Measurements from ENCODE around the gene CDKL4. TPM values are rescaled to one million over a fixed set of nuclear protein-coding genes. Genes with fewer than 3 reads are reported as not detected.

Gene CDKL4
- total RNA-seq, 1 experiment from 2014 or later: 1.1 TPM

DNA sequence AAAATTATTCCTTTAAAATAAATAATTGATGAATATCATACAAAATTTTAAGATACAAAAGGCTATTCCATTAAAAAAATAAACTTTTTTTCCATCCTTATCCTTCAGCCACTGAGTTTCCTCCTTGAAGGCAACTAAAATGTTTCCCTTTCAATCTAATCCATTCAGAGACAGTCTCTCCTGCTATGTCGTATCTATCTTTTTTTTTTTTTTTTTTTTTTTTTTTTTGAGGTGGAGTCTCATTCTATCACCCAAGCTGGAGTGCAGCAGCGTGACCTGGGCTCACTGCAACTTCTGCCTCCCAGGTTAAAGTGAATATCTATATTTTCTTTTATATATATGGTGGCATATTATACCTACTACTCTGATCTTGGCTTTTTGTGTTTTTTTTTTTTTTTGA, 91.3 kb downstream of the CDKL4 start:
- Histone ChIP-seq H3K27me3 (replicated peaks; ENCODE audit: insufficient read depth, low read depth, low read length, poor library complexity) (no peaks in the 10 kb centered on the region), H3K4me1 (ENCODE audit: insufficient read depth, low read length, poor library complexity, severe bottlenecking) (no peaks in the 10 kb centered on the region), H3K9me3 (ENCODE audit: low read depth, low read length, poor library complexity, severe bottlenecking) (no peaks in the 10 kb centered on the region), H3K4me3 (ENCODE audit: low read depth, low read length, poor library complexity, severe bottlenecking) (no peak overlapping the region), H3K27ac (ENCODE audit: low read depth, low read length, poor library complexity, severe bottlenecking) (no peak overlapping the region), H3K36me3 (ENCODE audit: insufficient read depth, low read length, poor library complexity, severe bottlenecking) (no peaks in the 10 kb centered on the region)
- intact Hi-C loops (cut with micrococcal nuclease; ENCODE audit: unreplicated experiment): no loop called here
- no peak for DNase-seq (ENCODE audit: low spot score)
- BruUV-seq (replicated peaks): no TSS peak
- ChIA-PET POLR2A (ENCODE audit: low non-redundant PET) (no interaction called here), CTCF (no interaction called here)
- no peak for TF ChIP-seq EZH2 (IDR thresholded peaks at IDR 0.05; ENCODE audit: borderline replicate concordance, low read depth, low read length, poor library complexity, severe bottlenecking)
- TF ChIP-seq, protein P1, sequence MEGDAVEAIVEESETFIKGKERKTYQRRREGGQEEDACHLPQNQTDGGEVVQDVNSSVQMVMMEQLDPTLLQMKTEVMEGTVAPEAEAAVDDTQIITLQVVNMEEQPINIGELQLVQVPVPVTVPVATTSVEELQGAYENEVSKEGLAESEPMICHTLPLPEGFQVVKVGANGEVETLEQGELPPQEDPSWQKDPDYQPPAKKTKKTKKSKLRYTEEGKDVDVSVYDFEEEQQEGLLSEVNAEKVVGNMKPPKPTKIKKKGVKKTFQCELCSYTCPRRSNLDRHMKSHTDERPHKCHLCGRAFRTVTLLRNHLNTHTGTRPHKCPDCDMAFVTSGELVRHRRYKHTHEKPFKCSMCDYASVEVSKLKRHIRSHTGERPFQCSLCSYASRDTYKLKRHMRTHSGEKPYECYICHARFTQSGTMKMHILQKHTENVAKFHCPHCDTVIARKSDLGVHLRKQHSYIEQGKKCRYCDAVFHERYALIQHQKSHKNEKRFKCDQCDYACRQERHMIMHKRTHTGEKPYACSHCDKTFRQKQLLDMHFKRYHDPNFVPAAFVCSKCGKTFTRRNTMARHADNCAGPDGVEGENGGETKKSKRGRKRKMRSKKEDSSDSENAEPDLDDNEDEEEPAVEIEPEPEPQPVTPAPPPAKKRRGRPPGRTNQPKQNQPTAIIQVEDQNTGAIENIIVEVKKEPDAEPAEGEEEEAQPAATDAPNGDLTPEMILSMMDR (conservative IDR thresholded peaks at IDR 0.05; ENCODE audit: low read depth, low read length): no peak

DNA sequence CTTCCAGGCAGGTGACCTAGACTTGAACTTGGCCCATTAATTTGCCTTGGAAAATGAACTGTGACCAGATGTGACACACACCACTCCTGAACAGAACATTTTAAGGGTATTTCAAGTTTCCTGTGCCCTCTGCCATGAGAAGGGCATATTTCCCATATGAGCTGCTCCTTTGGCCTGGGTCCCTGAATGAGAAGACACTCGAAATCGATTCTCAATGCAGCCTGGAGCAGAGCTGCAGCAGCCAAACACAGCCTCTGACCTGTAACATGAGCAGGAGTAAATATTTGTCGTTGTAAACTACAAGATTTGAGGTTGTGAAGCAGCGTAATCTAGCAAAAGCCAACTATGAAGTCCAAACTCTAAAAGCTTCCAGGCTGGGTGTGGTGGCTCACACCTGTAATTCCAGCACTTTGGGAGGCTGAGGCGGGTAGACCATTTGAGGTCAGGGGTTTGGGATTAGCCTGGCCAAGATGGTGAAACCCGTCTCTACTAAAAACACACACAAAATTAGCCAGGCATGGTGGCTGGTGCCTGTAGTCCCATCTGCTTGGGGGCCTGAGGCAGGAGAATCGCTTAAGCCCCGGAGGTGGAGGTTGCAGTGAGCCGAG, 92.8 kb downstream of the CDKL4 start:
- TF ChIP-seq EZH2 (IDR thresholded peaks at IDR 0.05; ENCODE audit: borderline replicate concordance, low read depth, low read length, poor library complexity, severe bottlenecking): no peak
- TF ChIP-seq, protein P1 (conservative IDR thresholded peaks at IDR 0.05; ENCODE audit: low read depth, low read length): no peak
- no peaks in the 10 kb centered on the region for H3K27me3 ChIP-seq (replicated peaks; ENCODE audit: insufficient read depth, low read depth, low read length, poor library complexity)
- BruUV-seq (replicated peaks): no TSS peak
- H3K4me3 ChIP-seq (ENCODE audit: low read depth, low read length, poor library complexity, severe bottlenecking): no peak overlapping the region
- CTCF ChIA-PET: interaction anchor here (0.6 kb wide), 1 partner anchor 27 kb away, joined by 3 read pairs; no protein-coding TSS in a partner anchor
- H3K27ac ChIP-seq (ENCODE audit: low read depth, low read length, poor library complexity, severe bottlenecking): no peak overlapping the region
- no peak for DNase-seq (ENCODE audit: low spot score)
- no peaks in the 10 kb centered on the region for H3K9me3 ChIP-seq (ENCODE audit: low read depth, low read length, poor library complexity, severe bottlenecking)
- intact Hi-C loops (cut with micrococcal nuclease; ENCODE audit: unreplicated experiment): no loop called here
- no peaks in the 10 kb centered on the region for H3K36me3 ChIP-seq (ENCODE audit: insufficient read depth, low read length, poor library complexity, severe bottlenecking)
- no peaks in the 10 kb centered on the region for H3K4me1 ChIP-seq (ENCODE audit: insufficient read depth, low read length, poor library complexity, severe bottlenecking)
- POLR2A ChIA-PET (ENCODE audit: low non-redundant PET): no interaction called here

- no peak overlapping the region for H3K4me3 ChIP-seq (ENCODE audit: low read depth, low read length, poor library complexity, severe bottlenecking)
- BruUV-seq (replicated peaks): no TSS peak
- intact Hi-C loops (cut with micrococcal nuclease; ENCODE audit: unreplicated experiment): no loop called here
- H3K4me1 ChIP-seq (ENCODE audit: insufficient read depth, low read length, poor library complexity, severe bottlenecking): no peaks in the 10 kb centered on the region
- no peaks in the 10 kb centered on the region for H3K9me3 ChIP-seq (ENCODE audit: low read depth, low read length, poor library complexity, severe bottlenecking)
- H3K27ac ChIP-seq (ENCODE audit: low read depth, low read length, poor library complexity, severe bottlenecking): no peak overlapping the region
- H3K36me3 ChIP-seq (ENCODE audit: insufficient read depth, low read length, poor library complexity, severe bottlenecking): no peaks in the 10 kb centered on the region
- ChIA-PET POLR2A (ENCODE audit: low non-redundant PET) (no interaction called here), CTCF (no interaction called here)
- TF ChIP-seq, protein P1 (conservative IDR thresholded peaks at IDR 0.05; ENCODE audit: low read depth, low read length): no peak
- no peak for TF ChIP-seq EZH2 (IDR thresholded peaks at IDR 0.05; ENCODE audit: borderline replicate concordance, low read depth, low read length, poor library complexity, severe bottlenecking)
- H3K27me3 ChIP-seq (replicated peaks; ENCODE audit: insufficient read depth, low read depth, low read length, poor library complexity): no peaks in the 10 kb centered on the region
- DNase-seq (ENCODE audit: low spot score): no peak
Measured at GRCh38 chr2:39150102-39150562, 93.6 kb downstream of the CDKL4 start.

Data from A673 (cell line).